SK-N-SH (cell line): Measurements from ENCODE around the gene DOK4. TPM values are rescaled to one million over a fixed set of nuclear protein-coding genes. Genes with fewer than 3 reads are reported as not detected.

Source experiments
- CTCF ChIA-PET: fragments of 300-600, 350-600 bp; formaldehyde crosslinking; extraction: SDS; loops from one replicate; lab custom pipeline; 2021; lab: Yijun Ruan, JAX
- POLR2A ChIA-PET: fragments of 350-600 bp; sonication (Branson Sonifier 250); formaldehyde crosslinking; extraction: SDS; loops from one replicate; lab custom pipeline; 2020; ENCODE audit warnings: antibody characterized with exemption, inconsistent platforms; lab: Yijun Ruan, JAX
- DNase-seq: peaks from one replicate; pipeline ENCODE4 v3.0.0; 2012
- H2AFZ ChIP-seq: fragments of 200-600 bp; sonication (generic); 2 replicates; pipeline ENCODE4 v1.8.1; 2016; ENCODE audit warnings: antibody characterized with exemption, mild to moderate bottlenecking, low read depth
- H3F3A ChIP-seq: fragments of 200-600 bp; sonication (generic); replicated peaks from 2 replicates; pipeline ENCODE3; 2016; ENCODE audit warnings: antibody characterized with exemption, mild to moderate bottlenecking; ENCODE audit not compliant: insufficient read depth
- H3K27ac ChIP-seq, 2 experiments: fragments of 200-500 bp in 1 of 2; fragments of 200-600 bp in 1 of 2; sonication (Bioruptor generic) in 1 of 2; sonication (generic), shearing (Covaris generic) in 1 of 2; 2 replicates each; pipeline versions ENCODE4 v1.5.1 to v1.6.1; 2014 to 2016; ENCODE audit warnings: low read depth in 2 of 2, inconsistent platforms in 1 of 2, low read length in 1 of 2, mild to moderate bottlenecking in 1 of 2, mixed read lengths in 1 of 2
- H3K27me3 ChIP-seq: fragments of 200-600 bp; sonication (generic), shearing (Covaris generic); 2 replicates; pipeline ENCODE4 v1.6.1; 2016; ENCODE audit warnings: mixed run types; ENCODE audit not compliant: insufficient read depth
- H3K36me3 ChIP-seq, 2 experiments: fragments of 200-500 bp in 1 of 2; fragments of 200-600 bp in 1 of 2; sonication (Bioruptor generic) in 1 of 2; sonication (generic) in 1 of 2; replicated peaks in 1 of 2; 2 replicates each; pipeline versions ENCODE3 to v1.5.1; 2014 to 2016; ENCODE audit warnings: low read length in 1 of 2, mild to moderate bottlenecking in 1 of 2; ENCODE audit not compliant: insufficient read depth in 2 of 2, control insufficient read depth in 1 of 2
- H3K4me1 ChIP-seq, 2 experiments: fragments of 200-500 bp in 1 of 2; fragments of 200-600 bp in 1 of 2; sonication (Bioruptor generic) in 1 of 2; sonication (generic), shearing (Covaris generic) in 1 of 2; 2 replicates each; pipeline versions ENCODE4 v1.5.1 to v1.6.1; 2014 to 2016; ENCODE audit warnings: low read depth in 1 of 2, low read length in 1 of 2, mixed run types in 1 of 2; ENCODE audit not compliant: insufficient read depth in 2 of 2, control insufficient read depth in 1 of 2
- H3K4me2 ChIP-seq: fragments of 200-600 bp; sonication (generic), shearing (Covaris generic); 2 replicates; pipeline ENCODE4 v1.6.1; 2017; ENCODE audit warnings: mixed run types
- H3K4me3 ChIP-seq, 2 experiments: fragments of 200-500 bp in 1 of 2; fragments of 200-600 bp in 1 of 2; sonication (Bioruptor generic) in 1 of 2; sonication (generic), shearing (Covaris generic) in 1 of 2; 2 replicates each; pipeline versions ENCODE4 v1.5.1 to v1.8.1; 2014 to 2016; ENCODE audit warnings: low read depth in 2 of 2, inconsistent platforms in 1 of 2, low read length in 1 of 2, mild to moderate bottlenecking in 1 of 2, mixed read lengths in 1 of 2, moderate library complexity in 1 of 2
- H3K79me2 ChIP-seq: fragments of 200-600 bp; sonication (generic); 2 replicates; pipeline ENCODE4 v1.8.1; 2017; ENCODE audit warnings: mild to moderate bottlenecking; ENCODE audit not compliant: insufficient read depth
- H3K9ac ChIP-seq: fragments of 200-600 bp; sonication (generic); 2 replicates; pipeline ENCODE4 v1.6.1; 2017; ENCODE audit warnings: mixed run types
- H3K9me2 ChIP-seq: fragments of 200-600 bp; sonication (generic); 2 replicates; pipeline ENCODE4 v1.6.1; 2017; ENCODE audit warnings: mixed run types
- H3K9me3 ChIP-seq: fragments of 200-600 bp; sonication (generic); 2 replicates; pipeline ENCODE4 v1.6.1; 2017; ENCODE audit warnings: mixed run types, mild to moderate bottlenecking, moderate library complexity
- H4K20me1 ChIP-seq: fragments of 200-600 bp; sonication (generic); 2 replicates; pipeline ENCODE4 v1.6.1; 2017; ENCODE audit warnings: mild to moderate bottlenecking, mixed run types; ENCODE audit not compliant: insufficient read depth
- CTCF ChIP-seq: fragments of 200-600 bp; sonication (generic); IDR thresholded peaks from 2 replicates; pipeline ENCODE4 v1.6.1; 2017; ENCODE audit warnings: antibody characterized with exemption, mild to moderate bottlenecking, moderate library complexity
- FOSL2 ChIP-seq: IDR thresholded peaks from 2 replicates; pipeline ENCODE4 v1.4.0; 2012; ENCODE audit warnings: low read depth, mild to moderate bottlenecking, moderate library complexity, borderline replicate concordance
- FOXM1 ChIP-seq: IDR thresholded peaks from 2 replicates; pipeline ENCODE4 v1.4.0; 2012; ENCODE audit warnings: low read depth, mild to moderate bottlenecking
- GATA2 ChIP-seq: sonication (generic); formaldehyde crosslinking; IDR thresholded peaks from 2 replicates; pipeline ENCODE4 v1.5.0; 2020; ENCODE audit warnings: mild to moderate bottlenecking, missing genetic modification reagents
- MAX ChIP-seq: IDR thresholded peaks from 2 replicates; pipeline ENCODE4 v1.4.0; 2012; ENCODE audit warnings: low read depth
- MEF2A ChIP-seq: IDR thresholded peaks from 2 replicates; pipeline ENCODE4 v1.4.0; 2012; ENCODE audit warnings: low read depth, borderline replicate concordance
- NFIC ChIP-seq: IDR thresholded peaks from 2 replicates; pipeline ENCODE4 v1.4.0; 2012; ENCODE audit warnings: borderline replicate concordance
- NRF1 ChIP-seq: IDR thresholded peaks from 2 replicates; pipeline ENCODE4 v1.6.1; 2012; ENCODE audit warnings: low read depth, mild to moderate bottlenecking, low read length
- RAD21 ChIP-seq: IDR thresholded peaks from 2 replicates; pipeline ENCODE4 v1.6.1; 2012; ENCODE audit warnings: mild to moderate bottlenecking, low read length
- TCF12 ChIP-seq: IDR thresholded peaks from 2 replicates; pipeline ENCODE4 v1.4.0; 2012
- TEAD4 ChIP-seq: IDR thresholded peaks from 2 replicates; pipeline ENCODE4 v1.4.0; 2012; ENCODE audit warnings: mild to moderate bottlenecking, borderline replicate concordance; ENCODE audit not compliant: insufficient read depth
- USF1 ChIP-seq: IDR thresholded peaks from 2 replicates; pipeline ENCODE4 v1.4.0; 2012; ENCODE audit warnings: low read depth, borderline replicate concordance
- YY1 ChIP-seq: IDR thresholded peaks from 2 replicates; pipeline ENCODE4 v1.4.0; 2012; ENCODE audit warnings: low read depth, mild to moderate bottlenecking
- WGBS: methylation state at CpG from one replicate; pipeline ENCODE4 v1.1.6; 2017; ENCODE audit warnings: low lambda C conversion rate; 5-methylcytosine and 5-hydroxymethylcytosine counted together
- polyA plus RNA-seq, 3 experiments: library from polyadenylated mRNA; depleted of rRNA; stranded (reverse); fragments of >200 nt; gene quantifications; 2 replicates each; pipeline ENCODE4 v1.2.3, GENCODE V29; 2012

Gene DOK4
- polyA plus RNA-seq, 1 of the 3 experiments (the other 2 are of a cell fraction), result 28.4 TPM

GRCh38 chr16:57513371-57514102 lies 27.2 kb upstream of the DOK4 start:
- DNase-seq, result peak; percentile 19
- Histone ChIP-seq H3K27ac (peak overlapping the region in 1 of 2 experiments; percentile 4; a peak in 1 of 4 replicates), H3K36me3 (peaks cover 3 to 8% of the 10 kb centered on the region in 2 experiments), H2AFZ (no peak overlapping the region), H3K27me3 (no peaks in the 10 kb centered on the region), H3K79me2 (no peaks in the 10 kb centered on the region), H3K4me3 (no peak overlapping the region), H3K9me2 (no peaks in the 10 kb centered on the region), H3K4me1 (peaks cover 0 to 47% of the 10 kb centered on the region in 2 experiments; a peak in 1 of 4 replicates), H3F3A (no peaks in the 10 kb centered on the region), H4K20me1 (no peaks in the 10 kb centered on the region), H3K9ac (no peak overlapping the region), H3K9me3 (no peaks in the 10 kb centered on the region), H3K4me2 (no peak overlapping the region)
- CTCF ChIA-PET, result interaction anchor here (1.1 to 23.0 kb wide), 5 partner anchors 21 to 213 kb away, joined by 3 to 426 read pairs (median 218); partner anchors contain the start of genes DOK4 and POLR2C
- POLR2A ChIA-PET, result interaction anchor here (1.9 to 2.4 kb wide), 2 partner anchors 29 to 41 kb away, joined by 9 to 10 read pairs; no protein-coding TSS in a partner anchor
- WGBS, result 73% methylated on average over 13 of the region's 14 CpGs
- TF ChIP-seq TCF12 (no peak), RAD21 (no peak)

- TF ChIP-seq FOSL2 (no peak), YY1 (no peak)
- TF ChIP-seq, all 33 proteins: peak for 0
- Histone ChIP-seq H3K79me2 (no peaks in the 10 kb centered on the region), H3K36me3 (no peaks in the 10 kb centered on the region), H3K27me3 (no peaks in the 10 kb centered on the region), H2AFZ (no peak overlapping the region), H3F3A (no peaks in the 10 kb centered on the region), H3K9me2 (no peaks in the 10 kb centered on the region), H3K4me2 (no peak overlapping the region), H3K9me3 (no peaks in the 10 kb centered on the region), H3K4me1 (peaks cover 0 to 58% of the 10 kb centered on the region in 2 experiments; a peak in 1 of 4 replicates), H4K20me1 (no peaks in the 10 kb centered on the region), H3K4me3 (no peak overlapping the region), H3K9ac (no peak overlapping the region), H3K27ac (peak overlapping the region in 1 of 2 experiments; percentile 17; a peak in 1 of 4 replicates)
- DNase-seq, result peak; percentile 3
- ChIA-PET POLR2A (no interaction called here), CTCF (interaction anchor here (1.0 to 23.0 kb wide), 7 partner anchors 7 to 428 kb away, joined by 3 to 426 read pairs (median 34); partner anchors contain the start of genes DOK4 and POLR2C)
- 95% methylated on average over 15 of the region's 23 CpGs for WGBS
These were observed 26.2 kb upstream of the DOK4 start for GRCh38 chr16:57512296-57513001.

- no peaks in the 10 kb centered on the region for H3K9me3 ChIP-seq
- H3K9ac ChIP-seq, result no peak overlapping the region
- H3F3A ChIP-seq, result no peaks in the 10 kb centered on the region
- H2AFZ ChIP-seq, result no peak overlapping the region
- peak overlapping the region in 1 of 2 experiments; percentile 99; a peak in 3 of 4 replicates for H3K27ac ChIP-seq
- no peaks in the 10 kb centered on the region for H4K20me1 ChIP-seq
- H3K79me2 ChIP-seq, result no peaks in the 10 kb centered on the region
- no peaks in the 10 kb centered on the region for H3K36me3 ChIP-seq
- DNase-seq, result peak; percentile 85
- no peak overlapping the region for H3K4me2 ChIP-seq
- WGBS, result 38% methylated on average over 9 of the region's 10 CpGs
- no peaks in the 10 kb centered on the region for H3K9me2 ChIP-seq
- peaks cover 0 to 51% of the 10 kb centered on the region in 2 experiments; a peak in 1 of 4 replicates for H3K4me1 ChIP-seq
- POLR2A ChIA-PET, result interaction anchor here (1.1 to 5.4 kb wide), 8 partner anchors 10 to 133 kb away, joined by 3 to 152 read pairs (median 8); partner anchors contain the start of genes CIAPIN1, COQ9, DOK4 and POLR2C
- H3K4me3 ChIP-seq, result no peak overlapping the region
- no peaks in the 10 kb centered on the region for H3K27me3 ChIP-seq
- CTCF ChIA-PET, result interaction anchor here (1.0 to 23.0 kb wide), 6 partner anchors 9 to 210 kb away, joined by 3 to 426 read pairs (median 126); partner anchors contain the start of genes DOK4 and POLR2C
- TF ChIP-seq TCF12, result peak; percentile 66
- no peak for TF ChIP-seq MAX
- no peak for TF ChIP-seq NFIC
- no peak for TF ChIP-seq USF1
- TF ChIP-seq FOXM1, result no peak
- TF ChIP-seq CTCF, result no peak
- no peak for TF ChIP-seq TEAD4
- no peak for TF ChIP-seq MEF2A
- peak; percentile 98 for TF ChIP-seq GATA2 (CRISPR knock-in tag)
- no peak for TF ChIP-seq NRF1
These were observed 24.0 kb upstream of the DOK4 start for GRCh38 chr16:57510016-57510871.
